SU-DHL-6 (cell line): Measurements from ENCODE around the gene RNF130.

Experiments used
- H2AFZ ChIP-seq: fragments of 200-600 bp; sonication (generic); 2 replicates; pipeline ENCODE4 v1.6.1; 2014; ENCODE audit warnings: low read depth, mild to moderate bottlenecking, moderate library complexity, mixed read lengths, antibody characterized with exemption, low read length; ENCODE audit not compliant: severe bottlenecking
- H3F3A ChIP-seq: fragments of 200-600 bp; shearing (Covaris generic); 2 replicates; pipeline ENCODE4 v1.6.0; 2016; ENCODE audit warnings: antibody characterized with exemption, mild to moderate bottlenecking; ENCODE audit not compliant: insufficient read depth
- H3K27ac ChIP-seq: fragments of 200-600 bp; sonication (generic); 2 replicates; pipeline ENCODE4 v1.5.1; 2016; ENCODE audit warnings: low read depth, mild to moderate bottlenecking, low read length, moderate library complexity, mixed read lengths
- H3K27me3 ChIP-seq: fragments of 200-600 bp; sonication (generic), shearing (Covaris generic); 2 replicates; pipeline ENCODE4 v1.6.0; 2014; ENCODE audit warnings: mild to moderate bottlenecking, low read length
- H3K36me3 ChIP-seq: fragments of 200-600 bp; sonication (generic); 2 replicates; pipeline ENCODE4 v1.6.1; 2014; ENCODE audit warnings: mild to moderate bottlenecking, low read length, mixed read lengths
- H3K4me2 ChIP-seq: fragments of 300-600, 200-600 bp; shearing (Covaris generic), sonication (generic); 2 replicates; pipeline ENCODE4 v1.6.0; 2014; ENCODE audit warnings: low read length, low read depth, mild to moderate bottlenecking; ENCODE audit not compliant: poor library complexity, severe bottlenecking
- H3K4me3 ChIP-seq: fragments of 200-600 bp; sonication (generic); 2 replicates; pipeline ENCODE4 v1.5.1; 2014; ENCODE audit warnings: antibody characterized with exemption, low read length, mild to moderate bottlenecking, mixed read lengths; ENCODE audit not compliant: insufficient read depth, poor library complexity, severe bottlenecking
- H3K79me2 ChIP-seq: fragments of 200-600 bp; sonication (generic); 2 replicates; pipeline ENCODE4 v1.6.1; 2014; ENCODE audit warnings: mild to moderate bottlenecking, low read length, moderate library complexity; ENCODE audit not compliant: insufficient read depth
- H3K9ac ChIP-seq: fragments of 200-600 bp; sonication (generic); 2 replicates; pipeline ENCODE4 v1.7.0; 2014; ENCODE audit warnings: mild to moderate bottlenecking, low read length
- H3K9me2 ChIP-seq: fragments of 200-600 bp; sonication (generic); replicated peaks from 2 replicates; pipeline ENCODE4 v1.6.1; 2014; ENCODE audit warnings: low read length; ENCODE audit not compliant: insufficient read depth
- H3K9me3 ChIP-seq: fragments of 200-600 bp; sonication (generic); 2 replicates; pipeline ENCODE4 v1.6.1; 2014; ENCODE audit warnings: low read length, mixed read lengths; ENCODE audit not compliant: insufficient read depth
- H4K20me1 ChIP-seq: fragments of 200-600 bp; sonication (generic); 2 replicates; pipeline ENCODE4 v1.6.1; 2014; ENCODE audit warnings: low read depth, mild to moderate bottlenecking, antibody characterized with exemption, low read length, moderate library complexity, mixed read lengths
- EZH2phosphoT487 ChIP-seq: fragments of 200-600 bp; sonication (generic), shearing (Covaris generic); conservative IDR thresholded peaks from 2 replicates; pipeline ENCODE4 v1.6.1; 2018; ENCODE audit warnings: mild to moderate bottlenecking, antibody characterized with exemption, low read length, moderate library complexity, mixed read lengths
- TF ChIP-seq, protein P1 (sequence below): fragments of 200-600 bp; sonication (generic); IDR thresholded peaks from one replicate; pipeline ENCODE4 v1.5.1; 2017; ENCODE audit warnings: antibody characterized with exemption, mild to moderate bottlenecking, low read length, moderate library complexity; ENCODE audit not compliant: insufficient read depth, poor library complexity, severe bottlenecking

RNF130 gene

DNA sequence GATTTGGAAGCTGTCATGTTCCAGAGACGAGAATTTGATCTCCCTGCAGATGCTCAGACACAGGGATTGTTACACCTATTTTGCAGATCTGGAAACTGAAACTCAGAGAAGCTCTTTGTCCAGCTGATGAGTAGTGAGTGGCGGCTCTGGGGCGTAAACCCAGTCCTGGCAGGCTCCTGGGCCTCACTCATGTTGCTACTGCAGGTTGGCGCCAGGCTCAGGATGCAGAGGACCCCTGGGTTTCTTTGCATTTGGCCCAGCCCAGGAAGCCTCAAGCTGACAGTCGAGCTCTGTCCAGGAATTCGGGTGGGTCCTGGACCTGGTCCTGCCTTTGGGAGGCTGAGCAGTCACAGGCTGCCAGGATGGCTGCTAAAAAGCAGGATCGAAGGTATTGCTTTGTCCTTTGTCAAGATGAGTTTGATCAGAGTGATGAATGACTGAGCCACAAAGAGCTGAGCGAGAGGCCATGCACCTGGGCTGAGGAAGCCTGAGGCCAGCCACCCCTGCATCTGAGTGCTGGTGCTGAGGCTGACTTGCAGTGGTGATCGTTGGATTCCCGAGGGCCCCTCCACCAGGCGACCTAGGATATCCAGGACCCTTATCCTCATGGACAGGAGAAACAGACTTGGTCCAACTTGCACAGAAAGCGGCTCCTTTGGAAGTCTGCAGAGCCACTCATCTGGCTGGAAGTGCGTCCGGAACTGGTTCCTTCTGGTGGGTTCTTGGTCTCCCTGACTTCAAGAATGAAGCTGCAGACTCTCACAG lies 8.3 kb upstream of the RNF130 start:
- no peaks in the 10 kb centered on the region for H4K20me1 ChIP-seq
- no peaks in the 10 kb centered on the region for H3K9me2 ChIP-seq
- no peaks in the 10 kb centered on the region for H3K27me3 ChIP-seq
- H3F3A ChIP-seq, result no peaks in the 10 kb centered on the region
- TF ChIP-seq EZH2phosphoT487, result no peak
- H2AFZ ChIP-seq, result no peak overlapping the region
- H3K9me3 ChIP-seq, result no peaks in the 10 kb centered on the region
- H3K36me3 ChIP-seq, result no peaks in the 10 kb centered on the region
- H3K27ac ChIP-seq, result no peak overlapping the region
- H3K79me2 ChIP-seq, result no peaks in the 10 kb centered on the region
- no peak overlapping the region for H3K4me2 ChIP-seq
- no peak overlapping the region for H3K4me3 ChIP-seq
- H3K9ac ChIP-seq, result no peak overlapping the region

GRCh38 chr5:180078348-180078747 lies 6.8 kb upstream of the RNF130 start:
- Histone ChIP-seq H3K9me2 (no peaks in the 10 kb centered on the region), H3F3A (no peaks in the 10 kb centered on the region), H3K36me3 (no peaks in the 10 kb centered on the region), H3K9me3 (no peaks in the 10 kb centered on the region), H3K27ac (no peak overlapping the region), H3K79me2 (no peaks in the 10 kb centered on the region), H3K9ac (no peak overlapping the region), H3K4me2 (no peak overlapping the region), H3K4me3 (no peak overlapping the region), H3K27me3 (no peaks in the 10 kb centered on the region), H4K20me1 (no peaks in the 10 kb centered on the region), H2AFZ (no peak overlapping the region)
- TF ChIP-seq, protein P1, sequence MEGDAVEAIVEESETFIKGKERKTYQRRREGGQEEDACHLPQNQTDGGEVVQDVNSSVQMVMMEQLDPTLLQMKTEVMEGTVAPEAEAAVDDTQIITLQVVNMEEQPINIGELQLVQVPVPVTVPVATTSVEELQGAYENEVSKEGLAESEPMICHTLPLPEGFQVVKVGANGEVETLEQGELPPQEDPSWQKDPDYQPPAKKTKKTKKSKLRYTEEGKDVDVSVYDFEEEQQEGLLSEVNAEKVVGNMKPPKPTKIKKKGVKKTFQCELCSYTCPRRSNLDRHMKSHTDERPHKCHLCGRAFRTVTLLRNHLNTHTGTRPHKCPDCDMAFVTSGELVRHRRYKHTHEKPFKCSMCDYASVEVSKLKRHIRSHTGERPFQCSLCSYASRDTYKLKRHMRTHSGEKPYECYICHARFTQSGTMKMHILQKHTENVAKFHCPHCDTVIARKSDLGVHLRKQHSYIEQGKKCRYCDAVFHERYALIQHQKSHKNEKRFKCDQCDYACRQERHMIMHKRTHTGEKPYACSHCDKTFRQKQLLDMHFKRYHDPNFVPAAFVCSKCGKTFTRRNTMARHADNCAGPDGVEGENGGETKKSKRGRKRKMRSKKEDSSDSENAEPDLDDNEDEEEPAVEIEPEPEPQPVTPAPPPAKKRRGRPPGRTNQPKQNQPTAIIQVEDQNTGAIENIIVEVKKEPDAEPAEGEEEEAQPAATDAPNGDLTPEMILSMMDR, result no peak
- no peak for TF ChIP-seq EZH2phosphoT487

DNA sequence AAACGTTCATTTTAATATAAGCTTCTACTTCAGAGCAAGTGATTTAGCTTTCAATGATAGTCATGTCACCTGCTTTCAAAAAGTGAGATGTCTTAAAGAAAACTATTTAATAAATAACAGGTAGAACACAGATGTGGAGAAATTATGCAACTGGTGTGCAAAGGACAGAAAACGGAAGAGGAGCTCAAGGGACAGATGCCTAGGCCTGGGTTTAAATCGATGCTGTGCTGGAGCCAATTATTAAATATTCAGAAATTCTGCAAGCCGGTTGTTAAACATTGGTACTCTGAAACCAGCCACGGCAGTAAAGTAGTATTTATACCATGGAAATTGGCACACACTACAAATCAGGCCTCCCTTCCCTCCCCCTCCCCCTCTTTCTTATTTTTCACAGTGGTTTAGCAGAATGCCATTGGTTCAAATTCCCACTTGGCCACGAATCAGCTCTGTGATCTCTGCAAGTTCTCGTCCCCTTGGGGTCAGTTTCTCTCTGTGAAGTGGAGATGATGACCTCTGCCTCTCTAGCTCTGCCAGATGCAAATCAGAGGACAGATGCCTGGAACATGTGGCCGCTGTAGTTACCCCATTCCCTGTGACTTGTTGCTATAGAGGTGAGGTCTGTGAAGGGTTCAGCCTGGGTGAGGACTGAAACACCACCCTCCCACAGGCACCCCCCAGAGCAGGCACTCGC lies 6.2 kb upstream of the RNF130 start:
- Histone ChIP-seq H3K4me2 (no peak overlapping the region), H3K36me3 (no peaks in the 10 kb centered on the region), H4K20me1 (no peaks in the 10 kb centered on the region), H3K9me3 (no peaks in the 10 kb centered on the region), H3K9ac (no peak overlapping the region), H3F3A (no peaks in the 10 kb centered on the region), H3K27me3 (no peaks in the 10 kb centered on the region), H2AFZ (no peak overlapping the region), H3K79me2 (no peaks in the 10 kb centered on the region), H3K27ac (no peak overlapping the region), H3K4me3 (no peak overlapping the region), H3K9me2 (no peaks in the 10 kb centered on the region)
- TF ChIP-seq, protein P1, result no peak
- no peak for TF ChIP-seq EZH2phosphoT487

GRCh38 chr5:180075703-180076102 lies 4.1 kb upstream of the RNF130 start:
- H4K20me1 ChIP-seq, result no peaks in the 10 kb centered on the region
- H3K4me3 ChIP-seq, result no peak overlapping the region
- no peak for TF ChIP-seq EZH2phosphoT487
- TF ChIP-seq, protein P1, result no peak
- H3K27ac ChIP-seq, result no peak overlapping the region
- H3K9me2 ChIP-seq, result no peaks in the 10 kb centered on the region
- no peak overlapping the region for H3K4me2 ChIP-seq
- no peak overlapping the region for H2AFZ ChIP-seq
- H3K36me3 ChIP-seq, result no peaks in the 10 kb centered on the region
- no peaks in the 10 kb centered on the region for H3F3A ChIP-seq
- no peaks in the 10 kb centered on the region for H3K27me3 ChIP-seq
- H3K9ac ChIP-seq, result no peak overlapping the region
- no peaks in the 10 kb centered on the region for H3K9me3 ChIP-seq
- H3K79me2 ChIP-seq, result no peaks in the 10 kb centered on the region
